HepG2 (cell line): ENCODE measurements around the gene THRSP. TPM values are rescaled to one million over a fixed set of nuclear protein-coding genes. Genes with fewer than 3 reads are reported as not detected.

Experiments
- ATM ChIP-seq: fragments of 450-650 bp; IDR thresholded peaks from 2 replicates; pipeline ENCODE4 v1.7.1; 2017; ENCODE audit warnings: mild to moderate bottlenecking, borderline replicate concordance
- CREB1 ChIP-seq, 2 experiments: fragments of 450-650 bp in 1 of 2; IDR thresholded peaks; 2 replicates each; pipeline ENCODE4 v1.6.1; 2016 to 2017; ENCODE audit warnings: control low read depth in 1 of 2, mild to moderate bottlenecking in 1 of 2, missing compliant biosample characterization in 1 of 2, missing genetic modification characterization in 1 of 2
- HDAC2 ChIP-seq: sonication (generic); formaldehyde crosslinking; IDR thresholded peaks from 2 replicates; pipeline ENCODE4 v1.4.0; 2020; ENCODE audit warnings: missing genetic modification reagents
- HOXA5 ChIP-seq: sonication (generic); formaldehyde crosslinking; IDR thresholded peaks from 2 replicates; pipeline ENCODE4 v1.4.0; 2020; ENCODE audit warnings: missing genetic modification reagents
- MED13 ChIP-seq: sonication (generic); formaldehyde crosslinking; IDR thresholded peaks from 2 replicates; pipeline ENCODE4 v1.5.0; 2020; ENCODE audit warnings: missing genetic modification reagents
- NCOA1 ChIP-seq: sonication (generic); formaldehyde crosslinking; IDR thresholded peaks from 2 replicates; pipeline ENCODE4 v1.9.0; 2021; ENCODE audit warnings: missing genetic modification reagents
- PHF8 ChIP-seq: sonication (generic); formaldehyde crosslinking; IDR thresholded peaks from 2 replicates; pipeline ENCODE4 v1.5.0; 2020; ENCODE audit warnings: missing genetic modification reagents
- SAP130 ChIP-seq: IDR thresholded peaks from 2 replicates; pipeline ENCODE4 v1.6.1; 2016; ENCODE audit warnings: low read depth
- SP5 ChIP-seq: IDR thresholded peaks from 2 replicates; pipeline ENCODE4 v1.6.1; 2016; ENCODE audit warnings: low read depth, borderline replicate concordance
- STAG1 ChIP-seq: sonication (generic); formaldehyde crosslinking; IDR thresholded peaks from 2 replicates; pipeline ENCODE4 v1.4.0; 2020; ENCODE audit warnings: missing genetic modification reagents
- WIZ ChIP-seq: sonication (generic); formaldehyde crosslinking; IDR thresholded peaks from 2 replicates; pipeline ENCODE4 v1.5.1; 2020; ENCODE audit warnings: mild to moderate bottlenecking, missing genetic modification reagents
- ZBTB1 ChIP-seq: sonication (generic); formaldehyde crosslinking; IDR thresholded peaks from 2 replicates; pipeline ENCODE4 v1.4.0; 2020; ENCODE audit warnings: missing genetic modification reagents, borderline replicate concordance
- ZBTB25 ChIP-seq: IDR thresholded peaks from 2 replicates; pipeline ENCODE4 v1.6.1; 2018; ENCODE audit warnings: missing genetic modification reagents
- ZBTB38 ChIP-seq: sonication (generic); formaldehyde crosslinking; IDR thresholded peaks from 2 replicates; pipeline ENCODE4 v1.5.1; 2020; ENCODE audit warnings: mild to moderate bottlenecking, missing genetic modification reagents
- ZFYVE20 ChIP-seq: sonication (generic); formaldehyde crosslinking; IDR thresholded peaks from 2 replicates; pipeline ENCODE4 v1.8.0; 2023; ENCODE audit warnings: low read depth, mild to moderate bottlenecking, moderate library complexity, missing genetic modification reagents, borderline replicate concordance
- ZHX2 ChIP-seq, 2 experiments: sonication (generic) in 1 of 2; formaldehyde crosslinking in 1 of 2; IDR thresholded peaks; 2 replicates each; pipeline versions ENCODE4 v1.6.1 to v1.9.0; 2014 to 2022; ENCODE audit warnings: antibody characterized with exemption in 1 of 2, borderline replicate concordance in 1 of 2, inconsistent platforms in 1 of 2, low read depth in 1 of 2, missing genetic modification reagents in 1 of 2
- ZMYM2 ChIP-seq: sonication (generic); formaldehyde crosslinking; IDR thresholded peaks from 2 replicates; pipeline ENCODE4 v1.8.0; 2022; ENCODE audit warnings: mild to moderate bottlenecking, missing genetic modification reagents
- ZNF256 ChIP-seq: sonication (generic); formaldehyde crosslinking; conservative IDR thresholded peaks from 2 replicates; pipeline ENCODE4 v1.4.0; 2020; ENCODE audit warnings: missing genetic modification reagents
- ZNF263 ChIP-seq: sonication (generic); formaldehyde crosslinking; IDR thresholded peaks from 2 replicates; pipeline ENCODE4 v1.4.0; 2020; ENCODE audit warnings: missing genetic modification reagents
- ZNF350 ChIP-seq: sonication (generic); formaldehyde crosslinking; IDR thresholded peaks from 2 replicates; pipeline ENCODE4 v1.4.0; 2020; ENCODE audit warnings: mild to moderate bottlenecking, low read depth, missing genetic modification reagents, borderline replicate concordance
- ZNF382 ChIP-seq: sonication (generic); formaldehyde crosslinking; IDR thresholded peaks from 2 replicates; pipeline ENCODE4 v1.5.0; 2020; ENCODE audit warnings: missing genetic modification reagents, mild to moderate bottlenecking, borderline replicate concordance
- ZZZ3 ChIP-seq: sonication (generic); formaldehyde crosslinking; IDR thresholded peaks from 2 replicates; pipeline ENCODE4 v1.4.0; 2020; ENCODE audit warnings: missing genetic modification reagents, mild to moderate bottlenecking, borderline replicate concordance
- polyA plus RNA-seq, 8 experiments: library from polyadenylated mRNA; depleted of rRNA in 3 of 8; stranded (reverse) in 7 of 8; unstranded in 1 of 8; fragments of >200 nt; fragmentation: Illumina TruSeq in 4 of 8; extraction: Trizol in 4 of 8; gene quantifications; 2 replicates each; pipeline versions ENCODE4 v1.2.1 to v1.2.3, GENCODE V29; 2011 to 2016; ENCODE audit warnings: low read depth in 4 of 8, missing spikeins in 1 of 8, mixed read lengths in 1 of 8; ENCODE audit not compliant: insufficient read depth in 1 of 8
- total RNA-seq, 5 experiments: library from RNA; depleted of rRNA; stranded (reverse); fragments of >200 nt; fragmentation: Illumina TruSeq; extraction: Trizol; gene quantifications; 2 replicates each; pipeline ENCODE4 v1.2.3, GENCODE V29; 2016; ENCODE audit warnings: low read depth in 1 of 5
- TF ChIP-seq, protein P1 (sequence below): IDR thresholded peaks from 2 replicates; pipeline ENCODE4 v1.6.1; 2016; ENCODE audit warnings: low read depth, borderline replicate concordance
- TF ChIP-seq, protein P2 (sequence below): IDR thresholded peaks from 2 replicates; pipeline ENCODE4 v1.6.1; 2016; ENCODE audit warnings: low read depth, control low read depth

THRSP gene
- total and polyA plus RNA-seq, 2 of the 13 experiments (the other 11 are each of a cell fraction or from before 2014, with no cell fraction given), result 0.13 to 0.58 TPM

- TF ChIP-seq ZHX2 (IDR thresholded peaks at IDR 0.05; ENCODE audit: low read depth) (no peak), ZHX2 (CRISPR knock-in tag; IDR thresholded peaks at IDR 0.05; ENCODE audit: borderline replicate concordance) (no peak), SP5 (0 out of 2 replicates have a peak, but pooled peaks have one; percentile 28), NCOA1 (CRISPR knock-in tag) (no peak), ZMYM2 (CRISPR knock-in tag) (no peak), WIZ (CRISPR knock-in tag) (no peak), ZNF256 (CRISPR knock-in tag) (no peak), ZNF382 (CRISPR knock-in tag) (no peak), STAG1 (CRISPR knock-in tag) (no peak), ZFYVE20 (no peak), HDAC2 (CRISPR knock-in tag) (no peak), SAP130 (CRISPR knock-in tag) (no peak), ZNF263 (CRISPR knock-in tag) (peak; percentile 64), ATM (no peak), CREB1 (IDR thresholded peaks at IDR 0.05) (no peak), CREB1 (CRISPR knock-in tag; IDR thresholded peaks at IDR 0.05) (no peak), ZZZ3 (CRISPR knock-in tag) (no peak), ZNF350 (no peak), ZBTB25 (CRISPR knock-in tag) (no peak), HOXA5 (CRISPR knock-in tag) (no peak), ZBTB1 (CRISPR knock-in tag) (no peak), ZBTB38 (CRISPR knock-in tag) (0 out of 2 replicates have a peak, but pooled peaks have one; percentile 31), MED13 (CRISPR knock-in tag) (no peak), PHF8 (CRISPR knock-in tag) (no peak)
- TF ChIP-seq, protein P1, sequence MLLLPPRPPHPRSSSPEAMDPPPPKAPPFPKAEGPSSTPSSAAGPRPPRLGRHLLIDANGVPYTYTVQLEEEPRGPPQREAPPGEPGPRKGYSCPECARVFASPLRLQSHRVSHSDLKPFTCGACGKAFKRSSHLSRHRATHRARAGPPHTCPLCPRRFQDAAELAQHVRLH (CRISPR knock-in tag), result no peak
- TF ChIP-seq, protein P2, sequence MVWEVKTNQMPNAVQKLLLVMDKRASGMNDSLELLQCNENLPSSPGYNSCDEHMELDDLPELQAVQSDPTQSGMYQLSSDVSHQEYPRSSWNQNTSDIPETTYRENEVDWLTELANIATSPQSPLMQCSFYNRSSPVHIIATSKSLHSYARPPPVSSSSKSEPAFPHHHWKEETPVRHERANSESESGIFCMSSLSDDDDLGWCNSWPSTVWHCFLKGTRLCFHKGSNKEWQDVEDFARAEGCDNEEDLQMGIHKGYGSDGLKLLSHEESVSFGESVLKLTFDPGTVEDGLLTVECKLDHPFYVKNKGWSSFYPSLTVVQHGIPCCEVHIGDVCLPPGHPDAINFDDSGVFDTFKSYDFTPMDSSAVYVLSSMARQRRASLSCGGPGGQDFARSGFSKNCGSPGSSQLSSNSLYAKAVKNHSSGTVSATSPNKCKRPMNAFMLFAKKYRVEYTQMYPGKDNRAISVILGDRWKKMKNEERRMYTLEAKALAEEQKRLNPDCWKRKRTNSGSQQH (CRISPR knock-in tag), result no peak
These were observed 1.7 kb upstream of the THRSP start (continued) for GRCh38 chr11:78061921-78062311.
